ENCODE measurements around the gene PTPRN2. TPM values are rescaled to one million over a fixed set of nuclear protein-coding genes. Genes with fewer than 3 reads are reported as not detected.

PTPRN2 gene
- total and polyA plus RNA-seq, 2 of the 8 experiments (the other 6 are each of a cell fraction or from before 2014, with no cell fraction given) = 2.6 to 4.5 TPM

DNA sequence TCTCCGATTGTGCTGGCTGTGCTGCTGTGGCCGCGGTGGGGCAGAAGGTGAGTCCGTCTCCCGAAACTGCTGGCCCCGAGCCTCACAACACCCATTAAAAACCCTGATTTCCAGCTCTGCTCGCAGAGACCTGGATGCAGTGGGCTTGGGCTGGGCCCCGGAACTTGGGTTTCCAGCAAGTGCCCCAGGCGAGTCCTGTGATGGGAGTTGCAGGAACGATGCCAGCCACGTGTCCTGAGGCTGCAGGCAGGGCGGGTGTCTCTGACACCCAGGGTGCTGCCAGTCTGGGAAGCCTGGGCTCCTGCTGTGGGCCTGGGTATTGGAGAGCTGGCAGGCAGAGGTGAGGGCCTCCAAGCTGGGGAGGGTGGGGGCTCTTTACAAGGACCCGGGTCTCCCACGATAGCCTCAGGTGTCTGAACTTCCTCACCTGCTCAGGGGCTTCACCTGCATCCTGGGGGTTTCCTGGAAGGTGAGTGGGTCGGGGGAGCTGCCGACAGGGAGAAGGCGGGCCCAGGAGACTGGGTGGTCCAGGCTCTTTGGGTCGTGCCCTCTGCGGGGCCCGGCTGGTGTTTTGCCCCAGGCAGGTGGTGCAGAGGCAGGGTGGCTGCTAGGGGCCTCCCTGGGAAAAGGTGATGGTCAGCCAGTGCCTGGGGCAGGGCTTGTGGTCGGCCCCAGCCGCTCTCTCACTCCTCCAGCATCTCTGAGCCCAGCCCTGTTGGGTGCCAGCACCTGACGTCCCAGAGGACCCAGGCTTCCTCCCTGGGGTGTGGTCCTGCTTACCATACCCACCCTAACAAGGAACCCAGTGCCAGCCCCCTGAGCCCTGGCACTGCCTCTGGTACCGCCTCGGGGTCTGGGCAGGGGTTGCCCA is 1070.5 kb downstream of the PTPRN2 start:
- Histone ChIP-seq H3K27me3 (replicated peaks in 1 of 4; ENCODE audit: control insufficient read depth in 3 of 4, extremely low read depth in 1 of 4, insufficient read depth in 3 of 4, low read length in 3 of 4) (no peaks in the 10 kb centered on the region), H2BK5ac (ENCODE audit: low read depth, low read length) (no peak overlapping the region), H3K9me3 (ENCODE audit: insufficient read depth in 2 of 2, low read depth in 1 of 2, low read length in 1 of 2) (no peaks in the 10 kb centered on the region; a peak in 1 of 4 replicates), H3K4me3 (ENCODE audit: extremely low read depth in 1 of 4, insufficient read depth in 2 of 4, low read depth in 3 of 4, low read length in 4 of 4) (no peak overlapping the region), H3K79me1 (ENCODE audit: low read depth, low read length) (peaks cover 3% of the 10 kb centered on the region; the same call in 1 of the 2 replicates), H4K91ac (replicated peaks; ENCODE audit: insufficient read length, low read length) (no peak overlapping the region), H3K4me1 (replicated peaks in 1 of 4; ENCODE audit: control insufficient read depth in 3 of 4, insufficient read depth in 4 of 4, low read length in 3 of 4) (peaks cover 0 to 3% (median 1%) of the 10 kb centered on the region in 4 experiments; a peak in 1 of 7 replicates), H3K79me2 (ENCODE audit: control insufficient read depth in 1 of 2, insufficient read depth in 2 of 2, low read length in 2 of 2) (no peaks in the 10 kb centered on the region), H2AFZ (ENCODE audit: low read length) (no peak overlapping the region), H2BK15ac (ENCODE audit: low read length) (no peak overlapping the region), H2AK5ac (ENCODE audit: low read depth, low read length) (no peak overlapping the region), H3K56ac (replicated peaks; ENCODE audit: insufficient read length, low read depth, low read length) (no peak overlapping the region), H4K20me1 (replicated peaks in 1 of 2; ENCODE audit: control insufficient read depth in 1 of 2, insufficient read depth in 2 of 2, low read length in 2 of 2) (no peaks in the 10 kb centered on the region), H3K4me2 (ENCODE audit: insufficient read depth in 1 of 2, low read depth in 2 of 2, low read length in 2 of 2) (no peak overlapping the region), H4K5ac (ENCODE audit: insufficient read length, low read depth, low read length) (no peak overlapping the region), H3K27ac (ENCODE audit: low read depth, low read length) (no peak overlapping the region), H3K23me2 (ENCODE audit: low read depth, low read length) (no peaks in the 10 kb centered on the region), H3K36me3 (ENCODE audit: control insufficient read depth in 2 of 4, insufficient read depth in 4 of 4, low read length in 3 of 4) (no peaks in the 10 kb centered on the region), H3K23ac (ENCODE audit: insufficient read length) (no peak overlapping the region), H2BK12ac (ENCODE audit: low read depth, low read length) (no peak overlapping the region), H3K4ac (replicated peaks; ENCODE audit: insufficient read length, low read depth, low read length) (no peak overlapping the region), H4K8ac (ENCODE audit: extremely low read depth, insufficient read depth, low read length) (no peak overlapping the region), H2BK20ac (ENCODE audit: low read length) (no peak overlapping the region), H3K14ac (ENCODE audit: insufficient read length) (no peak overlapping the region), H2BK120ac (replicated peaks; ENCODE audit: low read depth, low read length) (no peak overlapping the region), H3K18ac (ENCODE audit: extremely low read depth, low read length) (no peak overlapping the region), H3K9ac (replicated peaks in 1 of 4; ENCODE audit: extremely low read depth in 1 of 4, low read depth in 3 of 4, low read length in 3 of 4) (no peak overlapping the region)
- 95% methylated on average over 24 of the region's 25 CpGs; no CpG with 5 or more reads in 1 of the 2 experiments for WGBS, 2 experiments (ENCODE audit: extremely low coverage in 1 of 2, insufficient coverage in 1 of 2, insufficient read length in 1 of 2, insufficient replicate concordance in 2 of 2, low coverage in 1 of 2, low lambda C conversion rate in 2 of 2, missing lambda C conversion rate in 1 of 2)
- CTCF ChIA-PET (ENCODE audit: partially characterized antibody) = interaction anchor here (1.5 kb wide), 1 partner anchor 43 kb away, joined by 4 read pairs; no protein-coding TSS in a partner anchor
- DNase-seq (ENCODE audit: low read depth in 1 of 2, low spot score in 2 of 2) (no peak), FAIRE-seq (no peak)
- TF ChIP-seq KDM1A (IDR thresholded peaks at IDR 0.05; ENCODE audit: borderline replicate concordance, low read length) = no peak
- TF ChIP-seq YY1 (IDR thresholded peaks at IDR 0.05; ENCODE audit: low read depth, low read length) = no peak
- POLR2A ChIA-PET (ENCODE audit: partially characterized antibody) = no interaction called here

All from H1 (cell line).